ENCODE measurements around the gene TCF12. TPM values are rescaled to one million over a fixed set of nuclear protein-coding genes. Genes with fewer than 3 reads are reported as not detected.

Gene TCF12
- polyA plus RNA-seq, 1 experiment, result 447 TPM

DNA sequence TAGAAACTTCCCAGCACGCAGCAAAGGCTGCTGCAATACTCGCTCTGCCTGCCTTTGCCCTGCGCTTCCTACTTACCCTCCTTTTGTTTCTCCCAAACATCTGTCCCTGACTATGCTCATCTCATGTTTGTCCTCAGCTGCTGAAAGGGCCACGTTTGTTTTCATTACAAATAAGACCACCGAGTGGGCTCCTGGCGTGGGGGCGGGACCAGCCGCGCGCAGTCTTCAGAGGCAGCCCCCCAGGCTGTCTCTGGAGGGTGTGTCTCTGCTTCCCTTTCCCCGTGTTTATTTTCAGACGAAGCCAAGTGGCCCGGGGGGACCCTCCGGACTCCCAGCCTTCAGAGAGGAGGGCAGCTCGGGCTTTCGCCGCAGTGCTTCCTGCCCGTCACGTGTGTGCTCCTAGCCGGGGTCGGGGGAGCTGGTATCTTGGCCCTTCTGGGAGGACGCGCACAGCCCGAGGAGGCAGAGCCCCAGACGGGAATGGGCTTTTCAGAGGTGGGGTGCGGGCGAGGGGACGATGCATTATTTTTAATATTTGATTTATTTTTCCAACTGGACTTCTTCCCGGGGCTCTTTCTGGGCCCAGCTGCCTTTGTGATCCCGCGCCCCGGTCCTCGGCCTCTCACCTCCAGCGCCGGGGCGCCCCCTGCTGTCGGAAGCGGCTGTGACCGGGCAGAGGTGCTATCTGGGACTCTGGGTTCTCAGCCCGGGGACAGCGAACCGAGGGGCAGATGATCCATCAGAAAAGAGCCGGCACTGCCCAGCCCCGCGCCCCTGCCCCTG lies 387.9 kb downstream of the TCF12 start:
- DNase-seq (ENCODE audit: low read depth, low spot score), result no peak
- TF ChIP-seq, protein P1, sequence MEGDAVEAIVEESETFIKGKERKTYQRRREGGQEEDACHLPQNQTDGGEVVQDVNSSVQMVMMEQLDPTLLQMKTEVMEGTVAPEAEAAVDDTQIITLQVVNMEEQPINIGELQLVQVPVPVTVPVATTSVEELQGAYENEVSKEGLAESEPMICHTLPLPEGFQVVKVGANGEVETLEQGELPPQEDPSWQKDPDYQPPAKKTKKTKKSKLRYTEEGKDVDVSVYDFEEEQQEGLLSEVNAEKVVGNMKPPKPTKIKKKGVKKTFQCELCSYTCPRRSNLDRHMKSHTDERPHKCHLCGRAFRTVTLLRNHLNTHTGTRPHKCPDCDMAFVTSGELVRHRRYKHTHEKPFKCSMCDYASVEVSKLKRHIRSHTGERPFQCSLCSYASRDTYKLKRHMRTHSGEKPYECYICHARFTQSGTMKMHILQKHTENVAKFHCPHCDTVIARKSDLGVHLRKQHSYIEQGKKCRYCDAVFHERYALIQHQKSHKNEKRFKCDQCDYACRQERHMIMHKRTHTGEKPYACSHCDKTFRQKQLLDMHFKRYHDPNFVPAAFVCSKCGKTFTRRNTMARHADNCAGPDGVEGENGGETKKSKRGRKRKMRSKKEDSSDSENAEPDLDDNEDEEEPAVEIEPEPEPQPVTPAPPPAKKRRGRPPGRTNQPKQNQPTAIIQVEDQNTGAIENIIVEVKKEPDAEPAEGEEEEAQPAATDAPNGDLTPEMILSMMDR (IDR thresholded peaks at IDR 0.05; ENCODE audit: low read depth, low read length), result peak; percentile 79
- Histone ChIP-seq H3K27ac (ENCODE audit: low read depth, low read length) (peak overlapping the region; percentile 21), H3K27me3 (ENCODE audit: control insufficient read depth, insufficient read depth, low read length) (no peaks in the 10 kb centered on the region), H3K4me3 (ENCODE audit: low read depth, low read length) (peak overlapping the region; percentile 47), H3K9me3 (ENCODE audit: control insufficient read depth, insufficient read depth, low read length) (no peaks in the 10 kb centered on the region; the same call in 1 of the 2 replicates)
- POLR2A ChIA-PET, result interaction anchor here (0.7 to 1.0 kb wide), 2 partner anchors 29 to 160 kb away, joined by 3 read pairs; no protein-coding TSS in a partner anchor
- CTCF ChIA-PET, result interaction anchor here (0.6 to 5.5 kb wide), 29 partner anchors 9 to 810 kb away, joined by 3 to 76 read pairs (median 3); no protein-coding TSS in a partner anchor

DNA sequence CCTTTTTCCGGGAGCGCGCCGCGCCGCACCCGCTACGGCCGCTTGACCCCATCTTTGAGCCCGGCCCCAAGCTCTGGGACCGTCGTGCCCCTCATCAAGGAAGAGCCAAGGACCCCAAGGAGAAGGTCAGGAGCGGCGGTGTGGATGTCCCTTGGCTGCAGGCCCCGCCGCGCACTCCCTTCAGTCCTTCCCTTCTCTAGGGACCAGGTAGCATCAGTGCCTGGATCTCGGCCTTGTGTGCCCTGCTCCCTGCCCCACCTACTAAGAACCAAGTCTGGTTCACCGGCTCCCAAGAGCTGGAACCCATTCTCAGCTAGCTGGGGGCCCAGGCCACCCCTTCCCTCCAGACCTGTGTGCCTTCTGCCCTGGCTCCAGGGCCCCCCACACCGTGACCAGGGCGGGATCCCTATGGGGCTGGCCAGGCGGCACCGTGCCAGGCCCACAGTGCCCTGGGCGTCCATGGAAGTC lies 388.5 kb downstream of the TCF12 start:
- no peaks in the 10 kb centered on the region for H3K27me3 ChIP-seq (ENCODE audit: control insufficient read depth, insufficient read depth, low read length)
- H3K27ac ChIP-seq (ENCODE audit: low read depth, low read length), result no peak overlapping the region
- ChIA-PET POLR2A (interaction anchor here (0.7 kb wide), 1 partner anchor 126 kb away, joined by 3 read pairs; no protein-coding TSS in a partner anchor), CTCF (interaction anchor here (0.6 to 5.5 kb wide), 21 partner anchors 8 to 810 kb away, joined by 3 to 76 read pairs (median 3); no protein-coding TSS in a partner anchor)
- H3K4me3 ChIP-seq (ENCODE audit: low read depth, low read length), result peak overlapping the region; percentile 22
- DNase-seq (ENCODE audit: low read depth, low spot score), result no peak
- no peaks in the 10 kb centered on the region; the same call in 1 of the 2 replicates for H3K9me3 ChIP-seq (ENCODE audit: control insufficient read depth, insufficient read depth, low read length)
- TF ChIP-seq, protein P1 (IDR thresholded peaks at IDR 0.05; ENCODE audit: low read depth, low read length), result no peak; the same call in 1 of the 2 replicates

DNA sequence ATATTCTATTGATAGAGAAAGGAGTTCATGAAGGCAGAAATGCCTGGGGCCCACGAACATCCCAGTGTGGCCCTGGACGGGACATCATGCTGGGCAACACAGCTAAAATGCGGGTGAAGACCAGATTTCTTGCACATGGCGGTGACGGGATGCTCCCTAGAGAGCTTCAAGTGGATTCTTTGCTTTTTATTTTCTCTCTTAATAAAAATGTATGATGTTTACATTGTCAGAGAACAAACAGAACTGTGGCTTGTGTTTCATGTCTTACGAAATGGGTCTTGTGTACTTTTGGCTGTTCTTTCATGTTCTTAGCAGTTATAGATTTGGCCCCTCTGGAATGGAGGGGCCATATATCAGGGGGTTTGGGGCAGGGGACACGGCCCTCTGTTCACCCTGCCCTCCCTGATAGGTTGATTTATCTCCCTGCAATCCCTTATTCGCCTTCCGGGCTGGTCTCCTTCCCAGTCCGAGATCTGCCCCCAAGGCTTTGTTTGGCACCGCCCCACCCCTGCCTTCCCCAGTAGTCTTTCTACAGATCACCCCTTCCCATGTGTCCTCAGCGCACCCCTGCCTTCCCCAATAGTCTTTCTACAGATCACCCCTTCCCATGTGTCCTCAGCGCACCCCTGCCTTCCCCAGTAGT lies 389.2 kb downstream of the TCF12 start:
- Histone ChIP-seq H3K4me3 (ENCODE audit: low read depth, low read length) (no peak overlapping the region), H3K27me3 (ENCODE audit: control insufficient read depth, insufficient read depth, low read length) (no peaks in the 10 kb centered on the region), H3K9me3 (ENCODE audit: control insufficient read depth, insufficient read depth, low read length) (no peaks in the 10 kb centered on the region; the same call in 1 of the 2 replicates), H3K27ac (ENCODE audit: low read depth, low read length) (no peak overlapping the region)
- DNase-seq (ENCODE audit: low read depth, low spot score), result no peak
- POLR2A ChIA-PET, result interaction anchor here (0.7 kb wide), 1 partner anchor 126 kb away, joined by 3 read pairs; no protein-coding TSS in a partner anchor
- CTCF ChIA-PET, result interaction anchor here (0.9 to 5.5 kb wide), 7 partner anchors 8 to 318 kb away, joined by 3 to 76 read pairs (median 5); no protein-coding TSS in a partner anchor
- TF ChIP-seq, protein P1 (IDR thresholded peaks at IDR 0.05; ENCODE audit: low read depth, low read length), result no peak

DNA sequence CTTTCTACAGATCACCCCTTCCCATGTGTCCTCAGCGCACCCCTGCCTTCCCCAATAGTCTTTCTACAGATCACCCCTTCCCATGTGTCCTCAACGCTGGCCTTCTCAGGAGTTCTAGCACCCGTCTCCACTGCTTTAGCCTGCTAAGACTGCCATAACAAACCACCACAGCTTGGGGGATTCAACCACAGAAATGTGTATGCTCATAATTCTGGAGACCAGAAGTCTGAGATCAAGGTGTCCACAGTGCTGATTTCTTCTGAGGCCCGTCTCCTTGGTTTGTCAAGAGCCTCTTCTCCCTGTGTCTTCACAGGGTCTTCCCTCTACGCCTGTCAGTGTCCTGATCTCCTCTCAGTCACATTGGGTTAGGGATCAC lies 389.7 kb downstream of the TCF12 start:
- POLR2A ChIA-PET, result no interaction called here
- TF ChIP-seq, protein P1 (IDR thresholded peaks at IDR 0.05; ENCODE audit: low read depth, low read length), result no peak
- no peak for DNase-seq (ENCODE audit: low read depth, low spot score)

More for the DNA sequence above, 389.7 kb downstream of the TCF12 start:
- CTCF ChIA-PET, result interaction anchor here (1.4 to 5.5 kb wide), 2 partner anchors 161 to 817 kb away, joined by 3 to 76 read pairs; no protein-coding TSS in a partner anchor
- no peaks in the 10 kb centered on the region for H3K27me3 ChIP-seq (ENCODE audit: control insufficient read depth, insufficient read depth, low read length)
- no peak overlapping the region for H3K27ac ChIP-seq (ENCODE audit: low read depth, low read length)
- no peaks in the 10 kb centered on the region; the same call in 1 of the 2 replicates for H3K9me3 ChIP-seq (ENCODE audit: control insufficient read depth, insufficient read depth, low read length)
- no peak overlapping the region for H3K4me3 ChIP-seq (ENCODE audit: low read depth, low read length)

All from AG04450 (cell line).